Neural progenitor cell (in vitro differentiated cells): Measurements from ENCODE around the gene MAPK9.
A peak's percentile ranks its signal among the peaks of the same experiment; 100 is the strongest.

ENCODE experiments used
- CTCF ChIP-seq: fragments of 200-600 bp; sonication (generic); IDR thresholded peaks from 2 replicates; pipeline ENCODE4 v1.5.1; 2017; ENCODE audit warnings: antibody characterized with exemption, mild to moderate bottlenecking
- EZH2 ChIP-seq: fragments of 200-600 bp; sonication (generic); IDR thresholded peaks from 2 replicates; pipeline ENCODE4 v1.6.1; 2017; ENCODE audit warnings: antibody characterized with exemption, mild to moderate bottlenecking, moderate library complexity
- EZH2phosphoT487 ChIP-seq: fragments of 200-600 bp; sonication (generic); IDR thresholded peaks from 2 replicates; pipeline ENCODE4 v1.6.1; 2017; ENCODE audit warnings: antibody characterized with exemption

DNA sequence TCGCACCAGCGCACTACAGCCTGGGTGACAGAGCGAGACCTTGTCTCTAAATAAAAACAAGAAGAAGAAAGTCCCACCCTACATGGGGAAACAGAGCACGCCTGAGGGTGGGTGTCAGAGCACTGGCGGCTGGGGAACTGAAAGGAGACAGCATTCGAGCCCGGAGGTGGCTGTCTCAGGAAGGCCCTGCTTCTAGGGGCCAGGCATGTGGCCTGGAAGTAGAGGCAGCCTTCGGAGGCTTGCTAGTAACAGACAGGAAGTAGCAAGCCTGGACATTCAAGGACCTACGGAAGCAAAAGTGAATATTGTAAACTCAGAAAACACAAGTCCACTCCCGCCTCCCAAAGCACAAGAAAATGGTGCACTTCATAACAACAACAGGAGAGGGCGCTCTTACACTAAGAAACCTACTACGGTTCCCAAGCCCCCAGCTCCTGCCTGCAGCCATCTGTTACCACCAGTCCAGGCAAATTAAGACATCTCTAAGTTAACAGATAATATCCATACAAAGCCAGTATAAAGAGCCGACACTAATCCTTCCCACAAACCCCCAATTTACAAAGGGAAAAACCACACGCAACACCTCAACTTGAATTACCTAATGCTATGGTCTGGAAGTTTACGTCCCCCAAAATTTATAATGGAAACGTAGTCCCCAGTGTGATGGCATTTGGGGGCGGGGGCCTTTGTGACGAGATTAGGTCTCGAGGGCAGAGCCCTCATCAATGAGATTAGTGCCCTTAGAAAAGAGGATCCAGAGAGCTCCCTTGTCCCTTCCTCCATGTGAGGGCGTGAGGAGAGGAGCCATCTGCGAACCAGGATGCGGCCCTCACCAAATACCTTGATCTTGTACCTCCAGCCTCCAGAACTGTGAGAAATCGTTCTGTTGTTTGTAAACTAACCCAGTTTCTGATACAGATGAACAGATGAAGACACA lies 90.6 kb downstream of the MAPK9 start:
- TF ChIP-seq EZH2phosphoT487: no peak
- TF ChIP-seq EZH2: no peak
- TF ChIP-seq CTCF: peak; percentile 73
